Measurements from ENCODE around the gene NREP. TPM values are rescaled to one million over a fixed set of nuclear protein-coding genes. Genes with fewer than 3 reads are reported as not detected.
A peak's percentile ranks its signal among the peaks of the same experiment; 100 is the strongest.

The NREP gene
- total and polyA plus RNA-seq, 10 of the 15 experiments (the other 5 are each of a cell fraction or from before 2014, with no cell fraction given) = 20.6 to 117 (median 32.2) TPM

DNA sequence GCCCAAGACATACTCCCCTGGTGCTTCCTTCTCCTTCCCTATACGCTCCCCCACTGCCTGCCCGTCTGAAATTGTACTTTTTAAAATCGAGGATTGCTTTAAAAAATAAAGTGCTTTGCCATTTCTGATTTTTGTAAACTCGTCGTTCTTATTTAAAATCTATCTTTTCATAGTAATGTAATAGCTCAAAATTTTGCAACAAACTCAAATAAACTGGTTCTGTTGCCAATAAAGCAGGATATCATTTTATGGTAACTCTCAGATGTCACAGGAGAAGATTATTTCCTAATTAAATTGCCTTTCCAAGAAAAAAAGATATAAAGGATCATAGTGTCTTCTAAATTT, 1.3 kb upstream of the NREP start:
- ChIA-PET POLR2A (interaction anchor here (0.6 to 2.4 kb wide), 3 partner anchors 13 to 214 kb away, joined by 4 to 11 read pairs (median 4); no protein-coding TSS in a partner anchor), CTCF (interaction anchor here (0.8 to 1.3 kb wide), 5 partner anchors 9 to 208 kb away, joined by 3 to 5 read pairs (median 5); no protein-coding TSS in a partner anchor), RAD21 (ENCODE audit: unreplicated experiment) (interaction anchor here (0.8 to 4.7 kb wide), 7 partner anchors 9 to 268 kb away, joined by 3 to 24 read pairs (median 5); no protein-coding TSS in a partner anchor), SMC1A (ENCODE audit: uncharacterized antibody, unreplicated experiment) (interaction anchor here (0.7 to 3.3 kb wide), 8 partner anchors 8 to 387 kb away, joined by 3 to 18 read pairs (median 8); no protein-coding TSS in a partner anchor)
- H3K79me2 ChIP-seq (ENCODE audit: control insufficient read depth, insufficient read depth, low read length) = peaks cover 11% of the 10 kb centered on the region
- no TSS peak for BruUV-seq (replicated peaks)
- intact Hi-C loops (cut with micrococcal nuclease; ENCODE audit: unreplicated experiment) = loop anchor here (10.0 kb wide), 1 partner anchor 247 kb away; no protein-coding TSS in a partner anchor
- WGBS (ENCODE audit: insufficient coverage, insufficient replicate concordance, low lambda C conversion rate, missing lambda C conversion rate) = 2% methylated on average over 5 of the region's 5 CpGs
- in situ Hi-C loops (cut with MboI) = no loop called here
- H3K36me3 ChIP-seq (ENCODE audit: control insufficient read depth in 2 of 2, insufficient read depth in 2 of 2, low read length in 1 of 2) = no peaks in the 10 kb centered on the region
- H3K27ac ChIP-seq (ENCODE audit: control insufficient read depth, insufficient read depth) = peak overlapping the region; percentile 88
- H3K27me3 ChIP-seq (replicated peaks in 1 of 2; ENCODE audit: control insufficient read depth in 2 of 2, insufficient read depth in 2 of 2, low read length in 1 of 2) = no peaks in the 10 kb centered on the region
- H4K20me1 ChIP-seq (ENCODE audit: control insufficient read depth, insufficient read depth) = no peaks in the 10 kb centered on the region
- H3K4me1 ChIP-seq (ENCODE audit: control insufficient read depth, insufficient read depth, low read length) = peaks cover 9% of the 10 kb centered on the region; the same call in 1 of the 2 replicates
- peak overlapping the region; percentile 68 for H3K4me3 ChIP-seq
- peak overlapping the region; percentile 87 for H2AFZ ChIP-seq (ENCODE audit: control insufficient read depth, low read depth, low read length)
- no peaks in the 10 kb centered on the region for H3K9me3 ChIP-seq (replicated peaks; ENCODE audit: control insufficient read depth, insufficient read depth, low read length)
- peak overlapping the region; percentile 87 for H3K9ac ChIP-seq (ENCODE audit: control insufficient read depth, insufficient read depth, low read length)
- TF ChIP-seq NBN (IDR thresholded peaks at IDR 0.05) (peak; percentile 33; the same call in 1 of the 2 replicates), POLR2AphosphoS2 (IDR thresholded peaks at IDR 0.05; ENCODE audit: low read depth, low read length) (no peak), EP300 (IDR thresholded peaks at IDR 0.05; ENCODE audit: borderline replicate concordance in 1 of 2, control insufficient read depth in 1 of 2, low read depth in 2 of 2, low read length in 2 of 2) (0 out of 4 replicates have a peak, but pooled peaks of 1 of the 2 experiments have one; percentile 7), RAD51 (IDR thresholded peaks at IDR 0.05) (peak; percentile 57; the same call in 1 of the 2 replicates), RELA (IDR thresholded peaks at IDR 0.05; ENCODE audit: borderline replicate concordance, partially characterized antibody) (peak; percentile 27), PAX8 (IDR thresholded peaks at IDR 0.05) (0 out of 2 replicates have a peak, but pooled peaks have one; percentile 42), RELB (IDR thresholded peaks at IDR 0.05; ENCODE audit: low read depth) (0 out of 2 replicates have a peak, but pooled peaks have one; percentile 39), RCOR1 (conservative IDR thresholded peaks at IDR 0.05; ENCODE audit: low read depth, low read length) (no peak), NRF1 (conservative IDR thresholded peaks at IDR 0.05; ENCODE audit: low read depth, low read length) (no peak)
- peak overlapping the region; percentile 56 for H3K4me2 ChIP-seq (ENCODE audit: control insufficient read depth, insufficient read depth)
- no peak for DNase-seq (ENCODE audit: low read depth, low spot score)
- no peak for FAIRE-seq
- ATAC-seq = no peak

All from GM12878 (cell line).